Superior temporal gyrus (tissue), 1 donor: ENCODE data around the gene TAC4.

Experiments
- DNase-seq: peaks from one replicate; pipeline ENCODE4 v3.0.0-alpha.2; 2016; ENCODE audit errors: extremely low spot score

TAC4 gene, protein sequence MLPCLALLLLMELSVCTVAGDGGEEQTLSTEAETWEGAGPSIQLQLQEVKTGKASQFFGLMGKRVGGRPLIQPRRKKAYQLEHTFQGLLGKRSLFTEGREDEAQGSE

DNA sequence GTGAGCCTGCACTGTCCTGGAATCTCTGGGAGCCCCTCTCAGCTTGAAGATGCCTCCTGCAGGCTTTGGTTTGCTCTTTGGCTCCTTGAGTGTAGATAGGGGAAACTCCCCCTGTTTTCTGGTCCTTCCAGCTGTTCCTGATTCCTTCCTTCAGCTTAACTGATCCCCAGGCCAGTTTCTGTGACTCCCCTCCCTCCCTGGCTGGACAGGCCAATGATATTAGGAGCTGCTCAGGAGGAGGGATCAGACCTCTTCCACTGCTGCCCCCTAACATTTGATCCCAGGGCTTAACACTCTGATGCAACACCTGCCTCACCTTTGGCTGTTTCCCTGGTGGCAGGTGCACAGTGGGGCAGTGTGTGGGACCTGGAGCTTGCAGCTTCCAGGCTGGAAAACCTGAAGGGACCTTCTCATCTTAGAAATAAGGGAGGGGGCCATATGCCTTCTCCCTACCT lies at the start of gene TAC4:
Gene TAC4, minus strand, starts transcription at position 51 of the 455 bp plus-strand sequence. CDS start 52 bp downstream, outside the sequence.
- DNase-seq: no peak

DNA sequence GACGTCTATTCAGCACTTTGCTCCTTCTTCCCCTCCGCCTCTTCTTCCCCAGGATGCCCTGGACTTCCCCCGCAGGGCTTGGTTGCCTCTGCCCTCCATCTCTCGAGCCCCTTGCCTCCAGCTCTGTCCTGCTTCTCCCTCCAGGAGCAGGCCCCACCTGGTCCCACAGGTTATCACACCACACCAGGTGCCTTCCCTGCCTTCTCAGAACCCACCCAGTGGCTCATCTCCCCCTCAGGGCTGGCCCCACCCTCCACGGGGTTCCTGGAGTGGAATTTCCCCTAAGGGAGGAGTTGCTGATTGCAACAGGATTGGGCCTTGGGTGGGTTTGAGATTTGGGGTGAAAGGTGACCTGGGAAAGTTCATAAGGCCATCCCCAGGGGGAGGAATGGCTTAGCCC lies 49.0 kb upstream of the TAC4 start:
- no peak for DNase-seq

DNA sequence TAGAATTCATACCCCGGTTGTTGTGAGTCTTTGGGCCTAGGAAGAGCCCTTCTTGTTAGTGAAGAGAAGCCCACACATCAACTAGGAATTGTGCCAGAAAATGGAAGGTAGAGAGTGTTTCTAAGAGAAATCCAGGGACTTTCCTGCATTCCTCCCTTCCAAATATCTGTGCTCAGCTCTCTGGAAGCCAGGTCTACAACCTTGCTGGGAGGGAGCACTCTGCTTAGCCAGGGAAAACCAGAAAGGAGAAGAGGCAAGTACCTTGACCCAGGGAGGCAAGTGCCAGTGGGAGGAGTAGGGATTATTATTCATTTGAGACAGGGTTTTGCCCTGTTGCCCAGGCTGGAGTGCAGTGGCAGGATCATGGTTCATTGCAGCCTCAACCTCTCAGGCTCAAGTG lies 48.4 kb upstream of the TAC4 start:
- no peak for DNase-seq

DNA sequence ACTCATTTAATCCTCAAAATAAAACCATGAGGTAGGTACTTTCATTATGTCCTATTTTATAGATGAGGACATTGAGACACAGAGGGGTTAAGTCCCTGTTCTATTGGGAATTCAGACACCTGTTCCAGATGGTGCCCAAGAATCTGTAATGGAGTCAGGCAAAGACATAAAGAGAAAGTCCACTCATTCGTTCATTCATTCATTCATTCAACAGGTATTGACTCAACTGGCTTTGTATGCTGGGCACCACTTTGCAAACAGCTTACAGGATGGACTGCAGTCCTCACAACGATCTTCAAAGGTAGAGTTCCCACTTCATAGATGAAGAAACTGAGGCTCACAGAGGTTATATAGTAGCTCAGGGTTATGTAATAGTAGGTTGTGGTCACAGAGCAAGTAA lies 47.9 kb upstream of the TAC4 start:
- no peak for DNase-seq

DNA sequence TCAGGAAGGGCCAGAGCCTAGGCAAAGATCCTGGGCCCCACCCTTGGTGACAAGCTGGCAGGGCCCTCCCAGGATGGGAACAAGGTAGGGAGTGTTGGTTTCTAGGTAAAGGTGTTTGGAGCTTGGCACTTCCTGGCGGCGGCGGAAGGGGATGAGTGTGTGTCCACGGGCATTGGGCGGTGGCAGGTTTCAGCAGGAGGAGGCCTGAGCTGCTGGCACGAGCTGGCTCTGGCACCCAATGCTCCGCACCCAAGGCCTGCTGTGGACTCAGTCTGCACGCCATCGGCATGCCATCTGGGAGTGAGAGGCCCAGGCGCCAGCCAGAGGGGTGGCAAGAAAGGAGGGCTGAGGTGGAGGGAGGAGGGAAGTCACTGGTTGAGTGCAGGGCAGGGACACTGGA lies 46.9 kb upstream of the TAC4 start:
- no peak for DNase-seq

DNA sequence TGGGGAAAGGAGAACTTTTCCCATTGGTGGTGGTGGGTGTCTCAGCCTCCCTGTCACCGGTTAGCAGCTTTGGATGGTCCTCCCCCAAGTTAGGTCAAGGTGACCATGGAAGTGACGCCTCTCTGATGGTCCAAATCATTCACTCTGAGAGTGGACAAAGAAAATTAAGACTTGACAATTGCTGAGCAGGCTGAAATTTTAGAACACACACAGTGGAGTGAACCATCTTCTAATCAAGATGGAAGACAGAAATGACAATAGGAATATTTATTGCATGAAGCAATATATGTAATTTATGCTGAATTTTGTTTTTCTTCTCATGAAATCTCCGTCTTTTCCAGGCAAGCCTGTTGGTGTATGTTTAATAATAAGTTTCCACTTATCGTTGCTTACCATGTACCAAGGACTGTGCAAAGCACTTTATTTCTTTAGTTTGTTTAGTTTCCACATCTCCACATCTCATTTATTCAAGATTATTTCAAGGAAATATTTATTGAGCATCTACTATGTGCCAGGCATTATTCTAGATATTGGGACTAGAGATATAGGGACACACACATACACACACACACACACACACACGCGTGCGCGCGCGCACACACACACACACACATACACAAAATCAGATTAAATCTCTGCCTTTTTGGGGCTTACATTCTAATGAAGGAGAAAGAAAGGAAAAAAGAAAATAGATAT lies 44.0 kb upstream of the TAC4 start:
- DNase-seq: no peak

DNA sequence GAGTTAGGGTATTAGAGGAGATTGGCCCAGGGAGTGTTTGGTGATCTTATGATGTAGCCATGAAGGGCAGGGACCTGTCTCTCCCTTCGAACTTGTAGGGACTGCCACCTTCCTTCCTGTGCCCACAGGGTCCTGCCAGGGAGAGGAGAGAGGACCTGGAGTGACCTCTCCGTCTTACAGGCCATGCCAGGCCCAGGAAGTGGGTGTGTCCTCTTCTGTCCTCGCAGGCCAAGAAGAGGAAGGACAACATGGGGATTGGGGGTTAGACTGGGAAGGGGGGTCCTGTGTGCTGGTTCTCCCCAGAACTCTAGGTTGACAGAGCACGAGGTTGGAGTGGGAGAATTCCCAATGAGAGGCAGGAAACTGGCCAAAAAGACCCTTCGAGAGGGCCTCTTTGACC lies 43.4 kb upstream of the TAC4 start:
- DNase-seq: no peak

DNA sequence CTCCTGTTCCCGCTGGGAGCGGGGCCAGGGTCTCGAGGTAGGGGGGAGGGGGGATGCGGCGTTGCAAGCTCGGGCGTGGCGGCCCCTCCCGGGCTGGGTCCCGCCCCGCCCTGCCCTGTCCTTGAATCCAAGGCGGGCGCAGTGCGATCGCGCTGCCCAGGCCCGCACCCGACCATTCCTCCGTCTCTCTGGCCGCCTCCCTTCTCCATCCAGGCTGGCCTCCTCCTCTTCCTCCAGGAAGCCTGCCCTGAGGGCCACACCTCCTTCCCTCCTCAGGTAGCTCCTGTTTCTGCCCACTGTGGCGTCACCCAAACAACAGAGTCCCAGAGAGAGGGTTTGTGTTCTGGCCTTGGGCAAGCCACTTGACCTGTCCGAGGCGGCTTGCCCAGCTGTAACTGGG lies 43.0 kb upstream of the TAC4 start:
- no peak for DNase-seq

DNA sequence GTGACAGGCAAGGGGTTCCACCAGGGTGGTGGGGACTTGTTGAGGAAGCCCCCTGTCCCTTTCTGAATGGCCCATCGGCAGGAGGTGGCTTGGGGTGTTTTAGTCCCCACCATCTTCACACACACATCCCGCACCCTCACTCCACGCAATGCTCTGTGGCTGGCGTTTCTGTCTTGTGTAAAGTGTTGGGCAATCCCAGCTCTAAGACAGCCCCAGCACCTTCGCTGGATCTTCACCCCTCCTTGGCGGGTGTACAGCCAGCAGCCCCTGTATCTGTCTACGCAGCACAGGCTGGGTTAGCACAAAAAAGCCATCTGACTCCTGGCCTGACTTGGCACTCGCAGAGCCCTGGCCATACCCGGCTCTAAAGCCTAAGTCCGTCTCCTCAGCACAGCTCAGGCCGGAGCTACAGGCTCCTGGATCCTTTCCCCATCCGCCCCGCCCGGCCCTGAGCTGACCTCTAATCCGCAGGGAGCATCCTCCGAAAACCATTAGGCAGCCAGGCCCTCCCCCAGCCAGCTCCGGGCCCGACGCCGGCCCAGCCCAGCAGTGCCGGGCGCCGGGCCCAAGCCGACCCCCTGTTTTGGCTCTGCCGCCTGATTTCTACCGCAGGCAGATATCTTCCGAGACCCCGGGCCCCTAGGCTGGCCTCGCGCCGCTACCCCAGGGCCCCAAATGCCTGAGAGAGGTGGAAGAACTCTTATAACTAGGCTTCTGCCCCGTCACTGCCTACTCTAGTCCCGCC lies 42.4 kb upstream of the TAC4 start:
- no peak for DNase-seq

DNA sequence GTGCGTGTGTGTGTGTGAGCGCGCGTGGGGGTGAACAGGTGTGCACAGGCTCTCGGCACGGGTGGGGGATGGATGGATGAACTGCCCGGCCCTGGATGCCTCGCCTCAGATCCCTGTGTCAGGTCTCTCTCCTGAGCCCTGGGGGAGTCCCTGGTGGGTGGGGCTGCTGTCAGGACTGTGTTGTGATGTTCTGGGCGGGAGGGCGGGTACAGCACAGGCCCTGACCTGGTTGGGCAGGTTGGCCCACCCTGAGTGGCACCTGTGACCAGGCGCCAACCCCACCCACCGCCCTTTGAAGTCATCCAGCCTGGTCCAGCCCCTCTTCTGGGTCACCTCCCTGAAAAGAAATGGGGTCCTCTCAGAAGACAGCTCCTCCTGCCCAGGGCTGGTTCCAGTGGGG lies 41.6 kb upstream of the TAC4 start:
- no peak for DNase-seq

DNA sequence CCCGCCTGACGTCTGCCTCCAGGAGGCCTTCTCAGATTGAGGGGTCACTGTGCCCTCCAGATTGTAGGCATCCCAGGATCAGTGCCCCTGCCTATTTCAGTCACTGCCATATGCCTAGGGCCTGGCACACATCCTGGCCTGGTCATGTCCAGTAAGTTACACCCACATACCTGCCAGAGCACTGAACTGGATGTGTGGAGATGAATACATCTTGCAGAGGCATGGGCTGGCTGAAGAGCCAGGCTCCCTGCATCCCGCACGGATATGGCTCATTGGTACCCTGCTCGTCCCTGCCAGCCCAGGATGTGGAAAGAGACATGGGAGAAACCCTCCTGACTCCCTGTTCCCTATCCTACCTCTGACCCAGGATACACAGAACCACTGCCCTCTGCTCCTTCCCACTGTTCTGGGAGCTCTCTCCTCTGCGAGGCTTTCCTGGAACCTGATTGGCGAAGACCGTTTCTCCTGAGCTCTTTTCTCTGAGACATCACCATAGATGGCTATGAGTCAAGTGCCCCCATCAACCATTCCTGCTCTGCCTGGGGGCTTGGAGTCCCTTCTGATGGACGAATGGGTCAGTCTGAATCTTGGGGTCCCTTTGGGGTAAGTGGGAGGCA lies 40.0 kb upstream of the TAC4 start:
- DNase-seq: no peak

DNA sequence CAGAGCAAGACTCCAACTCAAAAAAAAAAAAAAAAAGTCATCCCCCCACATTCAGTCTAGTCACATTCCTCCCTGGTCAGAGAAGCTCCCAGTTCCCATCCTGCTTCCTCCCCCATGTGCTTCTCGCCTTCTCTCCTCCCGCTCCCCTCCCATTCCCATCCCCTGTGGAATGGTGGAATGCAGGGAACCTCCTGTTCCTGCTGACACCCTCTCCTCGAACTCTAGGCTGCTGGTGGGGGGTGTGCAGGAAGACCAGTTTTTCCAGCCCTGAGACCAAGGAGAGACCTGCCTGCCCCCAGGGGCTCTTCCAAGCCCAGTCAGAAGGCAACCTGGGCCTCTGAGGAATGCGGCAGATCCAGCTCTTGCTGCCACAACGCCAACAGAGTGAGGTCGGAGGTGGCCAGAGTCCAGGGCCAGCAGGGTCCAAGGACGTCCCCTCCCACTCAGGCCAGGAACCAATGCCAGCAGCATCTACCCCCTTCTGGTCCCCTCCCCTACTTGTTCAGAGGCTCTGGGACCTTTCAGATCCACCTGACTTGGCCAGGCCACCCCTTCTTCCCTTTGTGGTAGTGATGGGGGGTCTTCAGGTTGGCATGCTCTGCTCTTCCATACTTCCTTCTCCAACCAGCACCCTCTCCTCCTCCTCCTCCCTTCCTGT lies 39.3 kb upstream of the TAC4 start:
- no peak for DNase-seq

DNA sequence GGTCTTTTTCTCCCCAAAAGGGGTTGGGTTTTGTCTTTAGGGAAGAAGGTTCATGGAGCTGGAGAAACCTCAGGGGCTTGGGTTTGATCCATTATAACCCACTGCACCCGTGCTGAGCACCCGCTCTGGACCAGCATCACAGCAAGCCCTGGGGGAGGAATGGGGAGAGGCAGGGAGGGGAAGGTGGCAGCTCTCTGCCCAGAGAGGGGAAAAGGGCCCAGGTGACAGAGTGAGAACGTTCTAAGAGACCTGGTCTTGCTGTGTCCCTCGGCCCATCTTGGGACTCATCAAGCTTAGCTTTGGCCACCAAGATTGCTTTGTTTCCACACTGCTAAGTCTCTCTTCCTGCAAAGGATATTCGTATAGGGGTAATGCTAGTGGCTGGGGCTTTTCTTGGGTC lies 38.2 kb upstream of the TAC4 start:
- DNase-seq: no peak

DNA sequence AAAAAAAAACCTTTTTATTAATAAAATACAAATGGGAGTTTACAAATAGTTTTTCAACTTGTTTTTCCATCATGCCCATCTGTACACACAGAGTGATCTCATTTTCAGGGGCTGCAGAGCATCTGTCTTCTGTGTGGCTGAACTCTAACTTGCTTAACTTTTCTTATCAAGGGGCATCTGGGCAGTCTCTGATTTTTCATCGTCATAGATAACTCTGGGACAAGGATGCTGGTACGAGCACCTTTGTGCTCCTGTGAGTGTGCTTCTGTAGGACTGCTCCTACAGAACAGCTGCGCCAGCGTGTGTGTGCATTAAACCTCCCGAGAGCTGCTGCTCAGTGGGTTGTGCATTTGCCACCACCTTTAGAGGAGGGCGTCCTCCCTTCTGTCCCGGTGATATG lies 34.6 kb upstream of the TAC4 start:
- DNase-seq: no peak

DNA sequence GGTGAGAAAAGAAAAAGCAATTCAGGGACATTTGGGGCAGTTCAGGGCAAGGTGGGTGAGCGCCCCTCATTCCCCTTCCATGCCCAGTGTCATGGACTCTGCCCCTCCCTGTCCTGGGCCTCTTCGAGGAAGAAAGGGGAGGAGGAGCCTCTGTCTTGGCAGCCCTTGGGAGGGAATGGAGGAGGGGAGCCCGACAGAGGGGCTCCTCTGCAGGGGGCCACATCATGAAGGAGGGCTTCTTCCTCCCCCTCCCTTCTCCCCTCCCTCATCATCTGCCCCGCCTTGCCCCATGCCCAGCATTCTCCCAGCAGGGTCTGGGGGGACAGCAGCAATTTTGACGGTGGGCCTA lies 33.2 kb upstream of the TAC4 start:
- no peak for DNase-seq

DNA sequence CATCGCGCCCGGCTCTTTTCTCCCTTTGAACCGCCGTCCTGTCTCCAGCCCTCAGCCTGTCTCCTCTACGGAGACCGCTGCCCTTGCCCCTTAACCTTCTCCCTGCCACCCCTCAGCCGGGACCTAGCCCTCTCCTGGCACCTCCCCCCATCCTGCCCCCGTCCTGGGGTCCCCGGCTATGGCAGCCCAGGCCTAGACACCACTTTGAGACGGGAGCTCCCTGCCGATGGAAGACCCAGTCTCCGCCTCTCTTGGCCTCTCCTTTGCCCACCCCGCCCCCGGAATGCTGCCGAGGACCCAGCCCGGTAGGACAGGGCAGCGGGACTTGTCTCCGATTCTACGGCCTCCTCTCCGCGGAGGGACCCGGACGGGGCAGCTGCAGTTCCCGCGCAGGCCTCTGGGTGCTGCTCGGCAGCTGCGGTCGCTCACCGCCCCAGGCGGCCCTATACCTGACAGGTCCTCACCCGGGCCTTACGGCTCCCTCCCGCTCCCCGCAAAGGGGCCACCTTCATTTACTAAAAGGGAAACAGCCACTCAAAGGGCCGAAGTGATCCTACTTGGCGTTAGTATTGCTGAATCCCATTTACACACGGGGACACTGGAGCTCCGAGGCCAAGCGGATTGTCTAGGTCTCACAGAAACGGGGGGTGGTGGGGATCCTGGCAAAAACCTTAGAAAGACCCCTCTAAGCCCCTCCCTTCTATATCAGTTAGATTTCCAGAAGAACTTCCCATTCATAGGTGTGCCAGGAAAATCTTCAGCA lies 32.6 kb upstream of the TAC4 start:
- peak; percentile 52 for DNase-seq

DNA sequence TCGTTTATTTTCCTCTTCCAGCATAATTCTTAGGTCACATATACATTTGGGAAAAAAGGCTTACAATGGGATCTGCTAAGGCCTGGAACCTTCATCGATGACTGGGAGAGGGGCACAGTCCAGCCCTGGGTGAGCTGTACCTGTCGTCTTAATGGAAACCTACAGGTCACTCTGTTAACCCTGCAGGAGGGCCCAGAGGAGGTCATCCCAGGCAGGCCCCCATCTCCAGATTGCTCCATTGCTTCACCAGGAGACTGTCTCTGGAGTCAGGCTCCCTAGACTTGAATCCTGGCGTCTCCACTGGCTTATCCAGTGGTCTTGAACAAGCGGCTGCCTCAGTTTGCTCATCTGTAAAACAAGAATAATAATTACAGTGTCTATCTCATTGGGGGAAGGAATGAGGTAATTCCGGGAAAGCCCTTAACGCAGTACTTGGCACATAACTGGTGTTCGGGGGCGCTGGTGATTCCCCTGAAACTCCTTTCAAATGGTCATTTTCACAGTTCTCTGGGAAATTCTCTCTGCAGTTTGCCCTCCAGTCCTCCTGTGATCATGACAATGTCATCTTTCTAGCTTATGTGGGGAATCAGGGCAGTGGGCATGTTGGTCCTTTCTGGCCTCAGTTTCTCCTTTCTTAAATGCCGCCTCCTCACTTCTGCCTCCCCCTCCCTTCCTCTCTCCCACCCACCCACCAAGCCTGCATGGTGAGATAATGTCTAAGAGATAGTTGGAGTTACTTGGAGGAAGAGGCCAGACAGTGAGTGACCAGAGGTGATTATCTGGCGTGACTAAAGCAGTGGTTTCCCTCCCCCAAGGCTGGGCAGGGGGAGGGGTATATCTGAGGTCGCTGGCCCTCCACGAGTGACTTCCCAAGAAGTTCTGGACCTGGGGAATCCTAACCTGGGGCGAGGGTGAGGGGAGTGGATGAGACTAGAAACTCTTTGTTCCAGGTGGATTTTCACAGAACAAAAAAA lies 31.3 kb upstream of the TAC4 start:
- no peak for DNase-seq

DNA sequence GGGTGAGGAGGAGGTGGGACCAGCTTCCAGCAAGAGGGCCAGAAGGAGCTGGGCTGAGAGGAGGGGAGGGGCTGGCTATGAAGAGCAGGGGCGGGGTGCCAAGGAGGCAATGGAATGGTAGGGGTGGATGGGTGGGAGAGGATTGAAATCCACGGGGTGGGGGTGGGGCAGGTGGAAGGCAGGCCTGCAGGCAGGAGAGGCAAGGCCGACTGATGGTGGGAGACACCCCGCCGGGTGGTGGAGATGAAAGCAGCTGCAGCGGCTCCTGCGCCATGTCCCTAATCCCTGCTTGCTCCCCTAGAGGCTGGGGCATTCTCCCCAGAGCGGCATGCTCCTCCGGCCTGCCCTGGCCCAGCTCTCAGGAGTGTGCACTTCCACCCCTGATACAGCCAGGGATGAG lies 27.8 kb upstream of the TAC4 start:
- DNase-seq: no peak

DNA sequence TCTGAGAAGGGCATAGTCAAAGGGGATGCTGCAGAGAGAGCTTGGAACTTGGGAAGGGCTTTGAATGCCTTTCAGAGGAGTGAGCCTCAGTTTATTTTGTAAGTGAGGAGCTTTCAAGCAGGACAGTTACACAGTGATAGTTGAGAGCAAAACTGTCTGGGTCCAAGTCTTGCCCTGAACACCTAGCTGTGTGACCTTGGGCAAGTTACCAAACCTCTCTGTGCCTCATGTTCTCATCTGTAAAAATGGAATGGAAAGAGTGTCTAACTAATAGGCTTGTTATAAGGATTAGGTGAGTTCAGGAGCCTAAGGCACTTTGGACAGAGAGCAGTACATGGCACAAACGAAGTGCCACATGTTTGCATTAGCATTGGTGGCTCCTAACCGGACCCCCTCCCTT lies 27.0 kb upstream of the TAC4 start:
- no peak for DNase-seq

DNA sequence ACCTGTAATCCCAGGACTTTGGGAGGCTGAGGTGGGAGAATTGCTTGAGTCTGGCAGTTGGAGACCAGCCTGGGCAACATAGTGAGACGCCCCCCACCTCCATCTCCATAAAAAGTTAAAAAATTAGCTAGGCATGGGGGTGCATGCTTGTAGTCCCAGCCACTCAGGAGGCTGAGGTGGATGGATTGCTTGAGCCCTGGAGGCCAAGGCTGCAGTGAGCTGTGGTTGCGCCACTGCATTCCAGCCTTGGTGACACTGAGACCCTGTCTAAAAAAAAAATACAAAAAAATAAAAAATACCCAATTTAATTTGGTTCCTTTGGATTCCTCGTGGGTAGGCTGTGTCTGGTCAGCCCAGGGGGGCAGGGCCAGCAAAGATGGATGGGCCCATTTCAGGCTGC lies 26.1 kb upstream of the TAC4 start:
- DNase-seq: no peak
